NCI-H524 treated with DMSO at 0.1 percent for 48 hours (cell line): ENCODE measurements around the gene PLA2G2F.

Experiments
- DNase-seq: peaks from one replicate; lab custom pipeline; 2025; lab: John Stamatoyannopoulos, UW

Gene PLA2G2F

DNA sequence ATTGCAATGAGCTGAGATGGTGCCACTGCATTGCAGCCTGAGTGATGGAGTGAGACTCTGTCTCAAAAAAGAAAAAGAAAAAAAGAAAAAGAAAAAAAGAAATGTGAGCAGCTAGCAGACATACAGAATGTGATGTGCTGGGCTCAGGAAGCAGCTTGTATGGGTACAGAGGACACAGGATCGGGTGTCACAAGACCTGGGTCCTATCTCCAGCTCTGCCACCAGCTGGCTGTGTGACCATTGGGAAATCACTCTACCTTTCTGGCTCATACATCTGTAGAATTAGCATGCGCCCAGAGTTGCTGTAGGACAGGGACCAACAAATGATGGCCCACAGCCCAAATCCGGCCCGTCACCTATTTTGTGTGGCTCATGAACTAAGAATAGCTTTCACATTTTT is 50.5 kb downstream of the PLA2G2F start:
- no peak for DNase-seq

DNA sequence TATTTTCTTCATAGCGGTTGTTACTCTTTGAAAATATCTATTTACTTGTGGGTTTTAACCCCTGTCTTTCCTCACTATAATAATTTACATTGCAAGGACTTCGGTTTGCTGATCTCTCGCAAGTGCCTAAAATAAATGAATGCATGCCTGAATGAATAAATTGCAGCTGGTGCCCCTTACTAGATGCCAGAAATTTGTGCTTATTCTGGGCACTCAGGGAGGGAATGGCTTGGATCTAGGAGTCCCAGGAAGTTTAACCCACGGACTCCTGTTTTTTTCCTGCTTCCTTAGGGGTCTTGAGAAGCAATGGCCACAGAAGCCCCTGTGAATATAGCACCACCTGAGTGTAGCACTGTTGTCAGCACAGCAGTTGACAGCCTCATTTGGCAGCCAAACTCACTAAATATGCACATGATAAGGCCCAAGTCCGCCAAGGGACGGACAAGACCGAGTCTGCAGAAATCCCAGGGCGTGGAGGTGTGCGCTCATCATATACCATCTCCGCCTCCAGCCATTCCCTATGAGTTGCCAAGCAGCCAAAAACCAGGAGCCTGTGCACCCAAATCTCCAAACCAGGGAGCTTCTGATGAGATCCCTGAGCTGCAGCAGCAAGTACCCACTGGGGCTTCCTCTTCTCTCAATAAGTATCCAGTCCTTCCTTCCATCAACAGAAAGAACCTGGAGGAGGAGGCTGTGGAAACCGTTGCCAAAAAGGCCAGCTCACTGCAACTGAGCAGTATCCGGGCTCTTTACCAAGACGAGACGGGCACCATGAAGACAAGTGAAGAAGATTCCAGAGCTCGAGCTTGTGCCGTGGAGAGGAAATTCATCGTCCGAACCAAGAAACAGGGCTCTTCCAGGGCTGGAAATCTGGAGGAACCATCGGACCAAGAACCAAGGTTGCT is 51.4 kb downstream of the PLA2G2F start:
- no peak for DNase-seq

DNA sequence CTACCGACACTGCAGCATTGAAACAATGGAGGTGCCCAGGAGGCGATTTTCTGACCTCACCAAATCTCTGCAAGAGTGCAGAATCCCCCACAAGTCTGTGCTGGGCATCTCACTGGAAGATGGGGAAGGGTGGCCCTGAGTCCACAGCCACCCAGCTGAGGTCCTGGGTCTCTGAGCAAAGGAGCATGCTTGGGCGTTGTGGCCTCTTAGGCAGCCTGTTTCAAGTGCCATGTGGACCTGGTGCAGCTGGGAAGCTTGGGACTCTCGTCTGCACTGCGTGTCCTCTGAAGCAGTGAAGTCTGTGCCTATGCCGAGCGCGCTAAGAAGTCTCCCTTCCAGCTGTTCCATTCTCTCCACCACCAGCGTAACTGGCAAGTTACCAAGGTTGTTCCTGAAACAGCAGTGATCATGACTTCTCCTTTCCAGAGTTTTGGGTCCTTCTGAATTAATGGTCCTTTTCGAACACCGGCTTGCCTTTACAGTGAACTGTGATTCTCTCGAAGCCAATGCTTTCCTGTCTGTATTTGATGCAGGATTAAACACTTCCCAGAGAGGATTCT is 52.2 kb downstream of the PLA2G2F start:
- no peak for DNase-seq

DNA sequence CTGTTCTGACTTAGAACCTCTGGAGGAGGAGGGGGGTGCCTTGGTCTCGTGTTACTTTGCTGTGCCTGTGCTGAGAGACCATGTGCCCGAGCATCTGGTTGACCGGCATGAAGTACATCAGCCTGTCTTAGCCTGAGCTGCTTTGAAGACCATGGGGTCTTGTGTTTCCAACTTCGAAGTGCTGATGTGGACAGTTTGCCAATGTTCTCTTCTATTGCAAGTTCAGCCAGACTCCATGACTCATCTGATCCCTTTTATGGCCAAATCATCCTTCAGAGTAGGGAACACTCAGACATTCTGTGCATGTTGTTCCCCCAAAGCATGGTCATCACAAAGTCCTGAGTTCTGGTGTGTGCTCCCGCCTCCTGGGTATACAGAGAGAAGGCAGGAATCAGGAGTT is 53.2 kb downstream of the PLA2G2F start:
- no peak for DNase-seq

DNA sequence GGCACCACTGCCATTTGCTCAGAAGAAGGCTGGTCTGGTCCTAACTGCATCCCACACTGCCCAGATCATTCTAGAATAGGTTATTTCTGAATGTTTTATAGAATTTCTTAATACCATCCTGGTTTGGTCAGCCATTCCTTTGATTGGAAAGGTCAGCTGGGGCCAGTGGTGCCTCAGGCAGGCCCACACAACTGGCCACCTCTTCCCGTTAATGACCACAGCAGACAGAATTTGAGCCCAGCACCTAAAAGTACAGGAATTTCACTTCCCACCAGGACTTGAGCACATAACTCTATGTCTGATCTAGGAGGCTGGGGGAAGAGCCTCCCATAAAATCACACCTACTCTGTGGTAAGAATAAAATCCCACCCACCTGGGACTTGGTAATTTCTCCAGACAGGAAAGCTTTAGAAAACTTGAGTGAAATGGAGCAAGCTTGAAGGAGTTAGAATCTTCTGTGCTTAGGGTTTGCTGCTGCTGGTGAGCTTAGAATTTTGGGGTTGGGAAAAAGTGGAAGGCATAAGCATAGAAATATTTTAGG is 53.8 kb downstream of the PLA2G2F start:
- no peak for DNase-seq

DNA sequence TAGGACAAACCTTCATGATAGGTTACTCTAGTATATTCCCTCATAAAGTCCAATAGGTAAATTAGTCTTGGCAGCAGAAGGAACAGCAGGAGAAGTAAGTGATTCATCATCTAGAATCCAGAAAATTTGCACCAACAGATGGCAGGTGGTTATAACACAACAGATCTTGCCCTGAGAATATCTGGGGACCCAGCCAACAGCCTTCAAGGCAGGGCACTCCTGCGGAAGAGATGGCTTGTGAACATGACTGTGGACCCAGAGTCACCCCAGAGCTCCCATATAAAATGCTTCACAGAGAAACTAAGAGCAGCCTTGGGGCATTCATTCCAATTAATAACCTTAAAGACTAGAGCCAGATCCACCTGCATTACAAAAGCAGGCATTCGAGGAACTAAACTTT is 55.1 kb downstream of the PLA2G2F start:
- DNase-seq: no peak

DNA sequence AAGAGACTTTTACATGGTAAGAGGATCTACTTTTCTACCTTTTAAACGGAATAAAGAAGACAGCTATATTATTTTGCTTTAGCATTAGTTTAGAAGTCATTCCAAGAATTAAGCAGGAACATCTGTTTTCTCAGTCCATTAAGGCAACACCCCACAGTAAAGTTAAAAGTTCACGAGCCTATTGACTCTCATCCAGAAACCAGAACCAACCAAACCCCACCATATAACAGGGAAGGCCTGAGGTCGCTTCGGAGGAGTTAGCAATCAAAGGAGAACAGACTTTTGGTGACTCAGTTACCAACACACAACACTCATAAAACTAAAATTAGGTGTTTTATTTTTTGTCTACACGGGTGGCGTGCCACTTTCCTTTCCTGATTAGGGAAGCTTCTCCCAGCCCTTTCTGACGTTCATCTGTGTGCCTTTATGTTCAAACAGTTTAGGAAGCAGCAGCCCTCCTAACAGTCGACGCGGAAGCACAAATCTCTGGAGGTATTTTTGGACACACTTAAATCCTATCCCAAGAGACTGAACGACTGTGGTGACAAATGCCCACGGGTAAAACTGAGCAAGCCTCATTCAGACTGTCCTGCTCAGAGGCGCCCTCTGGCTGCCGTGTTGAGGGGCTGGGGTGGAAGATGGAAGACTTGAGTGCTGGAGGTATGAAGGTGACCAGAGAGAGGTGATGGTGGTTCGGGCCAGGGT is 55.8 kb downstream of the PLA2G2F start:
- no peak for DNase-seq

DNA sequence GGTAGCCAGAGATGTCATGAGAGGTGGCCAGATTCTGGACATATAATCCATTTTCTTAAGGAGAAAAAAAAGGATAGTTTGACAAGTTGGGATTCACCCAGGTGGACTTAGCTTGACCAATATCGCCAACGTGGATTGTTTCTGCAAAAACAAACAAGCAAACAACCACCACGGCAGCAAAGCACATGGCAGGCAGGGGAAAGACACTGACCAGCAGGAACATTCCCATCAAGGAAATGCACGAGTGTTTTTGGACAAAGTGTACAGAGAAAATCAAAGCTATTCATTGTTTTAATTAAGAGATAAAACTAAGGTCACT is 56.3 kb downstream of the PLA2G2F start:
- no peak for DNase-seq

DNA sequence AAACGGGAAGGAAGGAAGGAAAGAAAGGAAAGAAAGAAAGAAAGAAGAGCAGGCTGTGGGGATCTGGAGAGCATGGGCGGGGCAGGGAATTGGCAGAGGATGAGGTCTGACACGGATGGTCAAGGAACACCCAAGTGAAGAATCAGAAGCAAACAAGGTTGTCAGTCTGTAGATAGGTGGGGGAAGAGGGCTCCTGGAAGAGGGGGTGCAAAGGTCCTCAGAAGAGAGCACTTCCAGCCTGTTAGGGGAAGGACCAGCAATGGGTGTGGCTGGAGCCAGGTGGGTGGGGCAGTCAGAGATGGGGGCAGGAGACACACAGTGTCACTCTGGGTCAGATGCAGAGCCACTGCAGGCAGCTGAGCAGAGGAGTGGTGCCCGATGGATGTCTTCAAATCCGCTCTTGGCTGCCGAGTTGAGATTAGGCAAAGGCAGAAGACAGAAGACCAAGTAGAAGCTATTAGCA is 58.2 kb downstream of the PLA2G2F start:
- DNase-seq: no peak

DNA sequence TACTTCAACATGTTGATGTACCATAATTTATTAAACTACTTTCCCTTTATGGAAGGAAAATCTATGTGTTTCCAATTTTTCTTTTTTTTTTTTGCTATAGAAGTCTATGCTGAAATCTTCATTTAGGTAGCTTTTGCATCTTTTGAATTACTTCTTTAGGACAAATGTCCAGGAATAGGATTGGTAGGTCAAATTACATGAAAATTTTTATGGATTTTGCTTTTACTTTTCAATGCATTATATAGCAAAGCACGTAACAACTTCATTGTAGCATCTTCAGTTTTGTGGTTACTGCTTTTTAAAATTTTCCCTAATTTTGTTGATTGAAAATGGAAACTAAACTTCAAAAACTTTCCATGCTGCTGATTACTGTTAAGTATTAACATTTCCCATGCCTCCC is 59.2 kb downstream of the PLA2G2F start:
- DNase-seq: no peak

DNA sequence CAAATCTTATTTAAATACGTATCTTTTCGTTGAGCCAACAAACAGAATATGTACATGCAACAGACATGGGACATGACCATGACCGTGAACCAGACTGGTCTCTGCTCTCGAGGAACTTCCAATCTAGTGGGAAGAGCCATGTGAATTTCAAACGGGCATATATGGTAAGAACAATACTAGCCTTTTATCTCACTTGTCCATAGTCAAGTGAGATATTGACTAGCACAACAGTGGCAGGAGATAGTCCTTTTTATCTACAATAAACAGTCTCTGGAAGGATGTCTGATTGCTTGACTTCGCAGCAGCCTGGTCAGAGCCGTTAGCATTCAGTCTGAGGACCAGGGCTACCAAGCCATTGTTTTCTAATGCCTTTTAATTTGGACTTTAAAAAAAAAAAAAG is 59.8 kb downstream of the PLA2G2F start:
- DNase-seq: no peak

DNA sequence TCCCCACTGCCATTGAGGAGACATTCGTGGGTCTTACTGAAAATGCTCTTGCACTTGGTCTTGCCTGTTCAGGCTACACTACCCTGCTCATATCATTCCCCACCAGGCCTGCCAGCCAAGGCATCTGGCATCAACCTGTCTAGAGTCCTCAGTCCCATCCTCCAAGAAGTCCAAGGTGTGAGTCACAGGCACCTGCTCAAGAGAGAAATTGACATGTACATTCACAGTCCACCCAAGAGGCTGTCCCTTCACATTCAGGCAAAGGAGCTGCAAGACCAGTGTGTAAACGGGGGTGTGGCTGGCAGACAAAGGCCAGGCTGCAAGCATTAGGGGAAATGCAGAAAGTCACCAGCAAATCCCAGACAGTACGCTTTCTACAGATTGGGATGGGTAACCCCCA is 60.3 kb downstream of the PLA2G2F start:
- DNase-seq: no peak

DNA sequence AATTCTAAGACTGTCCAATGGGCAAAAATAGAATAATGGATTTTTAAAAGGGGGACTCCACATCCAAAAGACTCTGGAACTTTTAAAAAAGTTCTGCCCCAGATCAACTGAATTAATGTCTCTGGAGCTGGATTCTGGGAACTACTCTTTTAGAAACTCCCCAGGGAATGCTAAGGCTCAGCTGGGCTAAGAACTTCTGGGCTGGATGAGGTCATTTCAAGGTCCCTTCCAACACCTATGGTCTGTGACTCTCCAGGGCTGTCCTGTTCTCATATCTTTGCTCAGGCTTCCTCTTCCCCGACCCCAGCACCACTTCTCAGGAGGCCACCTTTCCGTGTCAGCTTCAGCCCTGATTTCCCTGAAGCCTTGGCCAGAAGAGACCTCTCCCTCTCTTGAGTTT is 60.7 kb downstream of the PLA2G2F start:
- DNase-seq: no peak
